GM18517 (cell line): ENCODE results near the gene MMP1.

ENCODE experiments used
- ATAC-seq: cut with Tn5 transposase; IDR thresholded peaks from one replicate; pipeline ENCODE4 v1.9.1; 2021; ENCODE audit warnings: mild to moderate bottlenecking, moderate library complexity; ENCODE audit not compliant: unreplicated experiment

Gene MMP1

GRCh38 chr11:102807921-102808320, 10.0 kb upstream of the MMP1 start:
- peak; percentile 52 for ATAC-seq

- ATAC-seq, result no peak
These were observed 8.3 kb upstream of the MMP1 start for GRCh38 chr11:102806296-102806695.

GRCh38 chr11:102802341-102802740, 4.4 kb upstream of the MMP1 start:
- ATAC-seq, result no peak

GRCh38 chr11:102800767-102801166, 2.8 kb upstream of the MMP1 start:
- ATAC-seq, result no peak

- ATAC-seq, result no peak
These were observed 1.9 kb upstream of the MMP1 start for GRCh38 chr11:102799681-102800340.

GRCh38 chr11:102794382-102794781, 3.6 kb downstream of the MMP1 start:
- ATAC-seq, result peak; percentile 97

GRCh38 chr11:102793677-102794290, 4.2 kb downstream of the MMP1 start:
- ATAC-seq, result no peak

GRCh38 chr11:102792604-102793003, 5.4 kb downstream of the MMP1 start:
- no peak for ATAC-seq

GRCh38 chr11:102791271-102792036, 6.5 kb downstream of the MMP1 start:
- ATAC-seq, result no peak

- no peak for ATAC-seq
These were observed 9.5 kb downstream of the MMP1 start for GRCh38 chr11:102788334-102788995.

GRCh38 chr11:102784380-102784779, 13.6 kb downstream of the MMP1 start:
- no peak for ATAC-seq

GRCh38 chr11:102783720-102784119, 14.2 kb downstream of the MMP1 start:
- ATAC-seq, result no peak

GRCh38 chr11:102783016-102783415, 14.9 kb downstream of the MMP1 start:
- no peak for ATAC-seq

GRCh38 chr11:102781676-102782075, 16.3 kb downstream of the MMP1 start:
- no peak for ATAC-seq

- ATAC-seq, result no peak
These were observed 17.5 kb downstream of the MMP1 start, which contains the start of gene MMP10 for GRCh38 chr11:102780491-102780918. TSS of gene MMP10 (minus strand) at chr11:102780628. CDS start at chr11:102780591, 37 bp downstream.

GRCh38 chr11:102776454-102776853, 21.5 kb downstream of the MMP1 start:
- no peak for ATAC-seq

- no peak for ATAC-seq
These were observed 24.6 kb downstream of the MMP1 start for GRCh38 chr11:102773386-102773785.

GRCh38 chr11:102771351-102771750, 26.6 kb downstream of the MMP1 start:
- ATAC-seq, result no peak

- ATAC-seq, result no peak
These were observed 27.8 kb downstream of the MMP1 start for GRCh38 chr11:102770191-102770590.

- no peak for ATAC-seq
These were observed 30.2 kb downstream of the MMP1 start for GRCh38 chr11:102767800-102768199.

- no peak for ATAC-seq
These were observed 34.5 kb downstream of the MMP1 start for GRCh38 chr11:102763440-102763839.
